Thoracic aorta (tissue), 2 donors: Measurements from ENCODE around the gene GPC6. TPM values are rescaled to one million over a fixed set of nuclear protein-coding genes. Genes with fewer than 3 reads are reported as not detected.
"Not testable (repeated sequence)": the region's sequence is repeated elsewhere in the genome, so short reads cannot be mapped to it uniquely, and the experiment has no call there.

Source experiments
- ATAC-seq: fragments of 150-250 bp; one replicate; pipeline ENCODE4 v1.8.0; 2017; ENCODE audit warnings: low read depth; ENCODE audit not compliant: insufficient number of reproducible peaks, low FRiP score
- DNase-seq: peaks from one replicate; pipeline ENCODE4 v3.0.0-alpha.2; 2020; ENCODE audit warnings: low spot score
- H3K27ac ChIP-seq, 2 donors: fragments of 200-600 bp; sonication (generic); 1 replicate in 1 of 2; 2 replicates in 1 of 2; pipeline ENCODE4 v1.5.1; 2016; ENCODE audit warnings: mild to moderate bottlenecking in 2 of 2, moderate library complexity in 2 of 2
- H3K27me3 ChIP-seq: fragments of 200-600 bp; sonication (generic); replicated peaks from 2 replicates; pipeline ENCODE4 v1.6.0; 2016; ENCODE audit warnings: mild to moderate bottlenecking; ENCODE audit not compliant: insufficient read depth
- H3K36me3 ChIP-seq: fragments of 200-600 bp; sonication (generic); one replicate; pipeline ENCODE4 v1.5.1; 2016
- H3K4me1 ChIP-seq, 2 donors: fragments of 200-600 bp; sonication (generic); 1 replicate in 1 of 2; 2 replicates in 1 of 2; pipeline versions ENCODE4 v1.5.1 to v1.6.0; 2016; ENCODE audit warnings: low read depth in 2 of 2, mild to moderate bottlenecking in 1 of 2; ENCODE audit not compliant: control insufficient read depth in 1 of 2
- H3K4me3 ChIP-seq: fragments of 200-600 bp; sonication (generic); 2 replicates; pipeline ENCODE4 v1.5.1; 2016; ENCODE audit warnings: mild to moderate bottlenecking
- H3K9me3 ChIP-seq: fragments of 200-600 bp; sonication (generic); 2 replicates; pipeline ENCODE4 v1.5.1; 2016
- total RNA-seq, 2 donors: library from RNA; depleted of rRNA; stranded (reverse); fragments of >200 nt; gene quantifications; one replicate each; pipeline versions ENCODE4 v1.1.0 to v1.2.3, GENCODE V29; 2016
- TF ChIP-seq, protein P1 (sequence below): fragments of 200-600 bp; sonication (generic); IDR thresholded peaks from one replicate; pipeline ENCODE4 v1.5.1; 2019; ENCODE audit warnings: antibody characterized with exemption

Gene GPC6
- total RNA-seq, 2 donors from 2014 or later, result 34.9 to 56.4 TPM

DNA sequence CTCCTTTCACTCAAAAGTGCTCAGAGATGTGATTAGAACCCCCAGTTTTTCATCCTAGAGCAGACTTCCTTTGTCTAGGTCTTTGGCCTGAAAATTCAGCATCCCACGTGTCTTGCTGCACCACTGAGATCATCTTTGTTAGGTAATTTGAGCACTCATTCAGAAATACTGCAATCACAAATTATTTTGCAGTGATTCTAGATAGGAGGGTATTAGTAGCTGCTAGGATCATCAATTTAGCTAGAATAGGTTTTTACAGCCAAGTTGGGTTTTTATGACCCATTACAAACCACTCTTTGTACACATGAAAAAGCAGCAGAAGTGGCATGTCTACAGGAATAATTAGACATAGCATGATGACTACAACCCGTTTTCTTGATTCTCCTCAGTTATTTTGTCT lies 219.6 kb downstream of the GPC6 start:
- H3K36me3 ChIP-seq, result no peaks in the 10 kb centered on the region
- H3K9me3 ChIP-seq, result no peaks in the 10 kb centered on the region
- H3K4me3 ChIP-seq, result no peak overlapping the region
- ATAC-seq, result no peak
- no peak for DNase-seq
- H3K27me3 ChIP-seq, result no peaks in the 10 kb centered on the region
- no peak overlapping the region for H3K27ac ChIP-seq
- TF ChIP-seq, protein P1, sequence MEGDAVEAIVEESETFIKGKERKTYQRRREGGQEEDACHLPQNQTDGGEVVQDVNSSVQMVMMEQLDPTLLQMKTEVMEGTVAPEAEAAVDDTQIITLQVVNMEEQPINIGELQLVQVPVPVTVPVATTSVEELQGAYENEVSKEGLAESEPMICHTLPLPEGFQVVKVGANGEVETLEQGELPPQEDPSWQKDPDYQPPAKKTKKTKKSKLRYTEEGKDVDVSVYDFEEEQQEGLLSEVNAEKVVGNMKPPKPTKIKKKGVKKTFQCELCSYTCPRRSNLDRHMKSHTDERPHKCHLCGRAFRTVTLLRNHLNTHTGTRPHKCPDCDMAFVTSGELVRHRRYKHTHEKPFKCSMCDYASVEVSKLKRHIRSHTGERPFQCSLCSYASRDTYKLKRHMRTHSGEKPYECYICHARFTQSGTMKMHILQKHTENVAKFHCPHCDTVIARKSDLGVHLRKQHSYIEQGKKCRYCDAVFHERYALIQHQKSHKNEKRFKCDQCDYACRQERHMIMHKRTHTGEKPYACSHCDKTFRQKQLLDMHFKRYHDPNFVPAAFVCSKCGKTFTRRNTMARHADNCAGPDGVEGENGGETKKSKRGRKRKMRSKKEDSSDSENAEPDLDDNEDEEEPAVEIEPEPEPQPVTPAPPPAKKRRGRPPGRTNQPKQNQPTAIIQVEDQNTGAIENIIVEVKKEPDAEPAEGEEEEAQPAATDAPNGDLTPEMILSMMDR, result no peak
- H3K4me1 ChIP-seq, result no peaks in the 10 kb centered on the region

DNA sequence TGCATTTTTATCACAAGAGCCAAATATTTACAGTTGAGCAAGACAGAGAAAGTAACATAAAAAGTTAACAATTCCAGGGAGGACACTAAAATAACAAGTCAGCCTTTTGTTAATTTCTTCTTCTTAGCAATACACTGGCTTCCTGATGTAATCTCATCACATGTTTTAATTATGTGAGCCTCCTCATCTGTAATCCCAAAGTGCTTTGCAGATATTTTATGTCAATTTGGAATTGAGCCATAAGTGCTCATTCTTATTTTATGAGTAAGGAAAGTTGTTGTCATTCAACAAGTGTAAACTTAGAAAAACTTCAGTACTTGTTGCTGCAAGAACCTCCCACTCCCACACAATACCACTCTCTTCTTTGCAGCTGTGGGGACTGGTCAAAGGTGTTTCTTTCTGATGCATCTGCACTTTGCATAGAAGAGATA lies 223.6 kb downstream of the GPC6 start:
- Histone ChIP-seq H3K36me3 (no peaks in the 10 kb centered on the region), H3K4me1 (no peaks in the 10 kb centered on the region), H3K27me3 (no peaks in the 10 kb centered on the region), H3K27ac (no peak overlapping the region), H3K9me3 (no peaks in the 10 kb centered on the region), H3K4me3 (no peak overlapping the region)
- TF ChIP-seq, protein P1, result no peak
- DNase-seq, result no peak
- ATAC-seq, result no peak

GRCh38 chr13:93450761-93451160 lies 224.2 kb downstream of the GPC6 start:
- no peak overlapping the region for H3K27ac ChIP-seq
- no peaks in the 10 kb centered on the region for H3K27me3 ChIP-seq
- no peak overlapping the region for H3K4me3 ChIP-seq
- TF ChIP-seq, protein P1, result no peak
- no peak for ATAC-seq
- H3K36me3 ChIP-seq, result no peaks in the 10 kb centered on the region
- no peak for DNase-seq
- H3K4me1 ChIP-seq, result no peaks in the 10 kb centered on the region
- no peaks in the 10 kb centered on the region for H3K9me3 ChIP-seq

- ATAC-seq, H3K9me3 ChIP-seq, DNase-seq, H3K27me3 ChIP-seq, H3K36me3 ChIP-seq, H3K4me1 ChIP-seq, H3K27ac ChIP-seq: not testable (repeated sequence)
- peak overlapping the region; percentile 51 for H3K4me3 ChIP-seq
Measured at GRCh38 chr13:93454676-93455235, 228.1 kb downstream of the GPC6 start.

DNA sequence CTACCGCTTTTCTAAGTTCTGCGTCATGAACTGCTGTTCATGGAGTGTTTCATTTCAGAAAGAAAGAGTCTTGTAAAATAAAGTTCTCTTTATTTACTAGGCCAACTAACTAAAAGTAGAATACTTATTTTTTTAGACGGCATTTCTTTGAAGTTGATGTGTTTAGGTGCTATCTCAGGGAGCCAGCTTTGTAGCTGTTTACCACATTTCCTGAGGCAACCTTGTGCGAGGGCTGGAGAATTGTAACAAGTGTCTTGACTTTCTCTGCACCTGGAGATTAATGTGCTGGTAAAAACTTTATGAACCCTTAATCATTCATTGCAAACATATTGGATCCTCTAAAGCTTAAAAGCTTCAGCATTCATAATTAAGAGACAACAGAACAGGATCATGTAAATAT lies 229.3 kb downstream of the GPC6 start:
- TF ChIP-seq, protein P1, result no peak
- H3K36me3 ChIP-seq, result no peaks in the 10 kb centered on the region
- H3K9me3 ChIP-seq, result no peaks in the 10 kb centered on the region
- H3K4me1 ChIP-seq, result no peaks in the 10 kb centered on the region
- no peaks in the 10 kb centered on the region for H3K27me3 ChIP-seq
- DNase-seq, result no peak
- peak overlapping the region; percentile 51 for H3K4me3 ChIP-seq
- no peak for ATAC-seq
- no peak overlapping the region for H3K27ac ChIP-seq

GRCh38 chr13:93460005-93460404 lies 233.4 kb downstream of the GPC6 start:
- no peaks in the 10 kb centered on the region for H3K9me3 ChIP-seq
- DNase-seq, result no peak
- H3K36me3 ChIP-seq, result no peaks in the 10 kb centered on the region
- no peaks in the 10 kb centered on the region for H3K27me3 ChIP-seq
- TF ChIP-seq, protein P1, result no peak
- H3K4me3 ChIP-seq, result no peak overlapping the region
- ATAC-seq, result no peak
- no peak overlapping the region for H3K27ac ChIP-seq
- H3K4me1 ChIP-seq, result no peaks in the 10 kb centered on the region
